ENCODE data around the gene SUMO1. TPM values are rescaled to one million over a fixed set of nuclear protein-coding genes. Genes with fewer than 3 reads are reported as not detected.

SUMO1 gene
- total and polyA plus RNA-seq, 9 of the 15 experiments (the other 6 are each of a cell fraction or from before 2014, with no cell fraction given): 63.7 to 292 (median 92.0) TPM

- ChIA-PET POLR2A (no interaction called here), CTCF (ENCODE audit: low intra/inter-chr PET ratio) (no interaction called here)
- no peak overlapping the region for H3K27ac ChIP-seq (ENCODE audit: extremely low read depth, low read depth, low read length)
- DNase-seq (ENCODE audit: extremely low read depth in 1 of 4, low spot score in 3 of 4): no peak
- H3K9ac ChIP-seq (ENCODE audit: insufficient read depth in 1 of 2, low read depth in 2 of 2, low read length in 2 of 2): no peak overlapping the region
- H3K9me3 ChIP-seq (replicated peaks; ENCODE audit: control insufficient read depth, insufficient read depth, low read depth, low read length): no peaks in the 10 kb centered on the region; the same call in 1 of the 2 replicates
- no peak for ATAC-seq
- H3K4me2 ChIP-seq (ENCODE audit: insufficient read depth, low read length): no peak overlapping the region
- no peaks in the 10 kb centered on the region for H3K27me3 ChIP-seq (ENCODE audit: control insufficient read depth in 2 of 2, insufficient read depth in 2 of 2, low read length in 2 of 2)
- H2AFZ ChIP-seq (ENCODE audit: low read depth, low read length): no peak overlapping the region
- no peak for FAIRE-seq
- no TSS peak for BruUV-seq (replicated peaks)
- H3K36me3 ChIP-seq (ENCODE audit: control insufficient read depth, insufficient read depth, low read length): no peaks in the 10 kb centered on the region
- in situ Hi-C loops (cut with MboI): no loop called here
- 55% methylated on average over 8 of the region's 10 CpGs for WGBS (ENCODE audit: insufficient coverage, low coverage, missing lambda C conversion rate)
- H3K4me3 ChIP-seq: no peak overlapping the region
- H4K20me1 ChIP-seq (replicated peaks; ENCODE audit: control insufficient read depth, insufficient read depth, low read length): no peaks in the 10 kb centered on the region
- no peaks in the 10 kb centered on the region for H3K4me1 ChIP-seq (replicated peaks in 1 of 2; ENCODE audit: control insufficient read depth in 2 of 2, insufficient read depth in 2 of 2, low read length in 2 of 2)
- no peaks in the 10 kb centered on the region for H3K79me2 ChIP-seq (ENCODE audit: control insufficient read depth, insufficient read depth, low read length)
- no peak for TF ChIP-seq TAL1 (IDR thresholded peaks at IDR 0.05)
- TF ChIP-seq ZNF780A (CRISPR knock-in tag; IDR thresholded peaks at IDR 0.05): no peak
- TF ChIP-seq GATAD2A (IDR thresholded peaks at IDR 0.05): no peak
- TF ChIP-seq HDAC8 (tag; IDR thresholded peaks at IDR 0.05): no peak
- TF ChIP-seq ZMIZ1 (IDR thresholded peaks at IDR 0.05; ENCODE audit: low read depth in 2 of 2, low read length in 2 of 2): no peak
- TF ChIP-seq TGIF2 (CRISPR knock-in tag; IDR thresholded peaks at IDR 0.05): no peak
- TF ChIP-seq RFX5 (IDR thresholded peaks at IDR 0.05; ENCODE audit: low read depth, low read length): no peak
- TF ChIP-seq POLR2AphosphoS2 (IDR thresholded peaks at IDR 0.05; ENCODE audit: low read length): no peak
- intact Hi-C loops (cut with micrococcal nuclease): no loop called here
- no peaks in the 10 kb centered on the region for H3K9me1 ChIP-seq (ENCODE audit: control insufficient read depth, insufficient read depth, low read length)
Observed at GRCh38 chr2:202249521-202250253, 11.3 kb upstream of the SUMO1 start.

Measured in K562 (cell line).